ENCODE measurements around the gene EDEM1.

DNA sequence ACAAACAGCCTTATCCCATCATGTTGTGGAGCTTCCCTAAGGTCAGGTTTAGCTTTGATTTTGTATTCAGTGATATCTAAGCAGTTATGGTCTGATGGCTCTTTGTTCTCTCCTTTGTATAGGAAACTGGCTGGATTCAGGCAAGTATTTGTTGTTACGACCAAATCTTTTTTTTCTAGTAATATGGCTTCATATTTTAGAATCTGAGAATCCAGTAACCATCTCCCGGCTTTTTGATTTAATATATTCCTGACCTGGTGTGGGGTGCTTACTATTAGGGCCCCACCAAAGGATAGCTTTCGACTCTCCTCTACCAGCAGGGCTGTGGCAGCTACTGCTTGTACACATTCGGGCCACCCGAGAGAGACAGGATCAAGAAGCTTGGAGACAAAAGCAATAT, 42.4 kb upstream of the EDEM1 start:
- TF ChIP-seq, protein P1, sequence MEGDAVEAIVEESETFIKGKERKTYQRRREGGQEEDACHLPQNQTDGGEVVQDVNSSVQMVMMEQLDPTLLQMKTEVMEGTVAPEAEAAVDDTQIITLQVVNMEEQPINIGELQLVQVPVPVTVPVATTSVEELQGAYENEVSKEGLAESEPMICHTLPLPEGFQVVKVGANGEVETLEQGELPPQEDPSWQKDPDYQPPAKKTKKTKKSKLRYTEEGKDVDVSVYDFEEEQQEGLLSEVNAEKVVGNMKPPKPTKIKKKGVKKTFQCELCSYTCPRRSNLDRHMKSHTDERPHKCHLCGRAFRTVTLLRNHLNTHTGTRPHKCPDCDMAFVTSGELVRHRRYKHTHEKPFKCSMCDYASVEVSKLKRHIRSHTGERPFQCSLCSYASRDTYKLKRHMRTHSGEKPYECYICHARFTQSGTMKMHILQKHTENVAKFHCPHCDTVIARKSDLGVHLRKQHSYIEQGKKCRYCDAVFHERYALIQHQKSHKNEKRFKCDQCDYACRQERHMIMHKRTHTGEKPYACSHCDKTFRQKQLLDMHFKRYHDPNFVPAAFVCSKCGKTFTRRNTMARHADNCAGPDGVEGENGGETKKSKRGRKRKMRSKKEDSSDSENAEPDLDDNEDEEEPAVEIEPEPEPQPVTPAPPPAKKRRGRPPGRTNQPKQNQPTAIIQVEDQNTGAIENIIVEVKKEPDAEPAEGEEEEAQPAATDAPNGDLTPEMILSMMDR (IDR thresholded peaks at IDR 0.05) = no peak
- TF ChIP-seq POLR2A (IDR thresholded peaks at IDR 0.05) = no peak

All from testis (tissue), 2 donors.